HepG2 (cell line): ENCODE measurements around the gene PSMC5. TPM values are rescaled to one million over a fixed set of nuclear protein-coding genes. Genes with fewer than 3 reads are reported as not detected.

Source experiments
- AGO2 ChIP-seq: fragments of 200-400 bp; formaldehyde crosslinking; optimal IDR thresholded peaks from 2 replicates; pipeline ENCODE3; 2017; ENCODE audit warnings: mild to moderate bottlenecking, low read depth, low read length, moderate library complexity
- FOXP4 ChIP-seq: sonication (generic); formaldehyde crosslinking; IDR thresholded peaks from 2 replicates; pipeline ENCODE4 v1.4.0; 2020; ENCODE audit warnings: missing genetic modification reagents
- GATAD2A ChIP-seq: IDR thresholded peaks from 2 replicates; pipeline ENCODE4 v1.6.1; 2016
- HMG20A ChIP-seq: IDR thresholded peaks from 2 replicates; pipeline ENCODE4 v1.6.1; 2016; ENCODE audit warnings: borderline replicate concordance
- HOXD1 ChIP-seq: sonication (generic); formaldehyde crosslinking; IDR thresholded peaks from 2 replicates; pipeline ENCODE4 v1.5.0; 2020; ENCODE audit warnings: missing genetic modification reagents
- MED1 ChIP-seq: sonication (generic); formaldehyde crosslinking; IDR thresholded peaks from 2 replicates; pipeline ENCODE4 v1.4.0; 2020; ENCODE audit warnings: missing genetic modification reagents
- NAIF1 ChIP-seq: sonication (generic); formaldehyde crosslinking; IDR thresholded peaks from 2 replicates; pipeline ENCODE4 v1.5.0; 2020; ENCODE audit warnings: mild to moderate bottlenecking, missing genetic modification reagents, borderline replicate concordance
- NR2F6 ChIP-seq, 2 experiments: IDR thresholded peaks; 2 replicates each; pipeline ENCODE4 v1.6.1; 2016; ENCODE audit warnings: antibody characterized with exemption in 1 of 2, mild to moderate bottlenecking in 1 of 2
- RARA ChIP-seq: IDR thresholded peaks from 2 replicates; pipeline ENCODE4 v1.6.1; 2016; ENCODE audit warnings: missing genetic modification reagents, missing compliant biosample characterization
- RBFOX2 ChIP-seq: fragments of 200-400 bp; formaldehyde crosslinking; IDR thresholded peaks from 2 replicates; pipeline ENCODE4 v1.6.1; 2017; ENCODE audit warnings: low read depth, mild to moderate bottlenecking, low read length
- SAP130 ChIP-seq: IDR thresholded peaks from 2 replicates; pipeline ENCODE4 v1.6.1; 2016; ENCODE audit warnings: low read depth
- SOX13 ChIP-seq, 3 experiments: fragments of 450-650 bp in 1 of 3; sonication (generic) in 1 of 3; formaldehyde crosslinking in 1 of 3; IDR thresholded peaks in 2 of 3; conservative IDR thresholded peaks in 1 of 3; 2 replicates each; pipeline versions ENCODE4 v1.5.0 to v1.6.1; 2016 to 2020; ENCODE audit warnings: antibody characterized with exemption in 1 of 3, mild to moderate bottlenecking in 1 of 3, missing compliant biosample characterization in 1 of 3, missing genetic modification reagents in 1 of 3, moderate library complexity in 1 of 3
- SPEN ChIP-seq: sonication (generic); formaldehyde crosslinking; IDR thresholded peaks from 2 replicates; pipeline ENCODE4 v1.5.1; 2020; ENCODE audit warnings: low read depth, mild to moderate bottlenecking, missing genetic modification reagents
- THAP11 ChIP-seq: IDR thresholded peaks from 2 replicates; pipeline ENCODE4 v1.6.1; 2016; ENCODE audit warnings: missing biosample characterization, missing genetic modification reagents
- ZNF121 ChIP-seq: sonication (generic); formaldehyde crosslinking; IDR thresholded peaks from 2 replicates; pipeline ENCODE4 v1.5.0; 2020; ENCODE audit warnings: mild to moderate bottlenecking, missing genetic modification reagents
- ZNF264 ChIP-seq: sonication (generic); formaldehyde crosslinking; IDR thresholded peaks from 2 replicates; pipeline ENCODE4 v1.4.0; 2020; ENCODE audit warnings: missing genetic modification reagents
- ZNF296 ChIP-seq: sonication (generic); formaldehyde crosslinking; conservative IDR thresholded peaks from 2 replicates; pipeline ENCODE4 v1.5.0; 2020; ENCODE audit warnings: mild to moderate bottlenecking, missing genetic modification reagents
- ZNF331 ChIP-seq: sonication (generic); formaldehyde crosslinking; IDR thresholded peaks from 2 replicates; pipeline ENCODE4 v1.4.0; 2020; ENCODE audit warnings: missing genetic modification reagents
- ZNF430 ChIP-seq: sonication (generic); formaldehyde crosslinking; IDR thresholded peaks from 2 replicates; pipeline ENCODE4 v1.9.0; 2021; ENCODE audit warnings: mild to moderate bottlenecking, missing genetic modification reagents
- ZNF530 ChIP-seq: sonication (generic); formaldehyde crosslinking; IDR thresholded peaks from 2 replicates; pipeline ENCODE4 v1.5.0; 2020; ENCODE audit warnings: low read depth, mild to moderate bottlenecking, missing genetic modification reagents
- ZNF660 ChIP-seq: sonication (generic); formaldehyde crosslinking; IDR thresholded peaks from 2 replicates; pipeline ENCODE4 v1.5.1; 2020; ENCODE audit warnings: mild to moderate bottlenecking, low read depth, missing genetic modification reagents, borderline replicate concordance
- ZNF678 ChIP-seq: sonication (generic); formaldehyde crosslinking; IDR thresholded peaks from 2 replicates; pipeline ENCODE4 v1.4.0; 2020; ENCODE audit warnings: mild to moderate bottlenecking, missing genetic modification reagents
- ZNF749 ChIP-seq: sonication (generic); formaldehyde crosslinking; IDR thresholded peaks from 2 replicates; pipeline ENCODE4 v1.8.0; 2022; ENCODE audit warnings: mild to moderate bottlenecking, missing genetic modification reagents, moderate library complexity, borderline replicate concordance
- polyA plus RNA-seq, 8 experiments: library from polyadenylated mRNA; depleted of rRNA in 3 of 8; stranded (reverse) in 7 of 8; unstranded in 1 of 8; fragments of >200 nt; fragmentation: Illumina TruSeq in 4 of 8; extraction: Trizol in 4 of 8; gene quantifications; 2 replicates each; pipeline versions ENCODE4 v1.2.1 to v1.2.3, GENCODE V29; 2011 to 2016; ENCODE audit warnings: low read depth in 4 of 8, missing spikeins in 1 of 8, mixed read lengths in 1 of 8; ENCODE audit not compliant: insufficient read depth in 1 of 8
- total RNA-seq, 5 experiments: library from RNA; depleted of rRNA; stranded (reverse); fragments of >200 nt; fragmentation: Illumina TruSeq; extraction: Trizol; gene quantifications; 2 replicates each; pipeline ENCODE4 v1.2.3, GENCODE V29; 2016; ENCODE audit warnings: low read depth in 1 of 5
- TF ChIP-seq, protein P1 (sequence below): sonication (generic); formaldehyde crosslinking; IDR thresholded peaks from 2 replicates; pipeline ENCODE4 v1.4.0; 2020; ENCODE audit warnings: mild to moderate bottlenecking, missing genetic modification reagents, borderline replicate concordance
- TF ChIP-seq, protein P2 (sequence below): IDR thresholded peaks from 2 replicates; pipeline ENCODE4 v1.6.1; 2018; ENCODE audit warnings: missing genetic modification reagents, mild to moderate bottlenecking, missing compliant biosample characterization
- TF ChIP-seq, protein P3 (sequence below): sonication (generic); formaldehyde crosslinking; IDR thresholded peaks from 2 replicates; pipeline ENCODE4 v1.5.1; 2020; ENCODE audit warnings: mild to moderate bottlenecking, missing genetic modification reagents, moderate library complexity

PSMC5 gene
- total and polyA plus RNA-seq, 2 of the 13 experiments (the other 11 are each of a cell fraction or from before 2014, with no cell fraction given) = 35.3 to 128 TPM

GRCh38 chr17:63786117-63786516 lies 41.1 kb upstream of the PSMC5 start (continued):
- no peak for TF ChIP-seq ZNF678 (CRISPR knock-in tag)
- no peak for TF ChIP-seq SOX13 (IDR thresholded peaks at IDR 0.05)
- TF ChIP-seq SOX13 (CRISPR knock-in tag; conservative IDR thresholded peaks at IDR 0.05 in 1 of 2, IDR thresholded peaks at IDR 0.05 in 1 of 2) = peak in 1 of 2 experiments; percentile 52; a peak in 1 of 4 replicates
- 0 out of 2 replicates have a peak, but pooled peaks have one; percentile 38 for TF ChIP-seq RBFOX2
- no peak for TF ChIP-seq NAIF1 (CRISPR knock-in tag)
- TF ChIP-seq, protein P1, sequence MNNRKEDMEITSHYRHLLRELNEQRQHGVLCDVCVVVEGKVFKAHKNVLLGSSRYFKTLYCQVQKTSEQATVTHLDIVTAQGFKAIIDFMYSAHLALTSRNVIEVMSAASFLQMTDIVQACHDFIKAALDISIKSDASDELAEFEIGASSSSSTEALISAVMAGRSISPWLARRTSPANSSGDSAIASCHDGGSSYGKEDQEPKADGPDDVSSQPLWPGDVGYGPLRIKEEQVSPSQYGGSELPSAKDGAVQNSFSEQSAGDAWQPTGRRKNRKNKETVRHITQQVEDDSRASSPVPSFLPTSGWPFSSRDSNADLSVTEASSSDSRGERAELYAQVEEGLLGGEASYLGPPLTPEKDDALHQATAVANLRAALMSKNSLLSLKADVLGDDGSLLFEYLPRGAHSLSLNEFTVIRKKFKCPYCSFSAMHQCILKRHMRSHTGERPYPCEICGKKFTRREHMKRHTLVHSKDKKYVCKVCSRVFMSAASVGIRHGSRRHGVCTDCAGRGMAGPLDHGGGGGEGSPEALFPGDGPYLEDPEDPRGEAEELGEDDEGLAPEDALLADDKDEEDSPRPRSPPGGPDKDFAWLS (CRISPR knock-in tag) = no peak
- no peak for TF ChIP-seq AGO2
- TF ChIP-seq GATAD2A (CRISPR knock-in tag) = peak; percentile 35; the same call in 1 of the 2 replicates
- no peak for TF ChIP-seq ZNF749 (CRISPR knock-in tag)
- TF ChIP-seq ZNF296 = no peak
- 0 out of 2 replicates have a peak, but pooled peaks have one; percentile 37 for TF ChIP-seq ZNF331 (CRISPR knock-in tag)
- TF ChIP-seq NR2F6 (IDR thresholded peaks at IDR 0.05) = no peak
- TF ChIP-seq NR2F6 (CRISPR knock-in tag; IDR thresholded peaks at IDR 0.05) = peak; percentile 31; the same call in 1 of the 2 replicates
- TF ChIP-seq ZNF430 (CRISPR knock-in tag) = no peak
- TF ChIP-seq ZNF121 (CRISPR knock-in tag) = peak; percentile 98
- TF ChIP-seq THAP11 (CRISPR knock-in tag) = 0 out of 2 replicates have a peak, but pooled peaks have one; percentile 37
- peak; percentile 66; the same call in 1 of the 2 replicates for TF ChIP-seq SAP130 (CRISPR knock-in tag)
- TF ChIP-seq HOXD1 (CRISPR knock-in tag) = no peak
- 0 out of 2 replicates have a peak, but pooled peaks have one; percentile 27 for TF ChIP-seq ZNF264 (CRISPR knock-in tag)
- TF ChIP-seq, protein P2, sequence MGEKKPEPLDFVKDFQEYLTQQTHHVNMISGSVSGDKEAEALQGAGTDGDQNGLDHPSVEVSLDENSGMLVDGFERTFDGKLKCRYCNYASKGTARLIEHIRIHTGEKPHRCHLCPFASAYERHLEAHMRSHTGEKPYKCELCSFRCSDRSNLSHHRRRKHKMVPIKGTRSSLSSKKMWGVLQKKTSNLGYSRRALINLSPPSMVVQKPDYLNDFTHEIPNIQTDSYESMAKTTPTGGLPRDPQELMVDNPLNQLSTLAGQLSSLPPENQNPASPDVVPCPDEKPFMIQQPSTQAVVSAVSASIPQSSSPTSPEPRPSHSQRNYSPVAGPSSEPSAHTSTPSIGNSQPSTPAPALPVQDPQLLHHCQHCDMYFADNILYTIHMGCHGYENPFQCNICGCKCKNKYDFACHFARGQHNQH (CRISPR knock-in tag) = 0 out of 2 replicates have a peak, but pooled peaks have one; percentile 17
- peak; percentile 66 for TF ChIP-seq RARA (CRISPR knock-in tag)
- no peak; the same call in 1 of the 2 replicates for TF ChIP-seq MED1 (CRISPR knock-in tag)
- peak; percentile 20; the same call in 1 of the 2 replicates for TF ChIP-seq HMG20A (CRISPR knock-in tag)
- no peak for TF ChIP-seq ZNF530 (CRISPR knock-in tag)
- no peak for TF ChIP-seq ZNF660
- TF ChIP-seq, protein P3, sequence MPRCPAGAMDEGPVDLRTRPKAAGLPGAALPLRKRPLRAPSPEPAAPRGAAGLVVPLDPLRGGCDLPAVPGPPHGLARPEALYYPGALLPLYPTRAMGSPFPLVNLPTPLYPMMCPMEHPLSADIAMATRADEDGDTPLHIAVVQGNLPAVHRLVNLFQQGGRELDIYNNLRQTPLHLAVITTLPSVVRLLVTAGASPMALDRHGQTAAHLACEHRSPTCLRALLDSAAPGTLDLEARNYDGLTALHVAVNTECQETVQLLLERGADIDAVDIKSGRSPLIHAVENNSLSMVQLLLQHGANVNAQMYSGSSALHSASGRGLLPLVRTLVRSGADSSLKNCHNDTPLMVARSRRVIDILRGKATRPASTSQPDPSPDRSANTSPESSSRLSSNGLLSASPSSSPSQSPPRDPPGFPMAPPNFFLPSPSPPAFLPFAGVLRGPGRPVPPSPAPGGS (CRISPR knock-in tag) = no peak
- TF ChIP-seq SPEN (CRISPR knock-in tag) = no peak
- peak; percentile 68 for TF ChIP-seq FOXP4 (CRISPR knock-in tag)
